Activated T-cell treated with anti-CD3 and anti-CD28 coated beads, Interleukin-2, amount 50 U/mL, for 72 hours (primary cell): Measurements from ENCODE around the gene PRKCA. TPM values are rescaled to one million over a fixed set of nuclear protein-coding genes. Genes with fewer than 3 reads are reported as not detected.
A peak's percentile ranks its signal among the peaks of the same experiment; 100 is the strongest.

Experiments used
- ATAC-seq, 2 donors: fragments of 150-1000 bp; cut with Tn5 transposase; replicated peaks in 1 of 2; 2 replicates each; pipeline ENCODE4 v1.10.0; 2021; ENCODE audit warnings: moderate library complexity in 2 of 2, mild to moderate bottlenecking in 1 of 2
- DNase-seq, 2 donors: peaks; one replicate each; pipeline ENCODE4 v3.0.0; 2021 to 2022; ENCODE audit warnings: mixed read lengths in 1 of 2
- H3K27ac Mint-ChIP-seq: one replicate; pipeline ENCODE4 v1.8.0; 2022; ENCODE audit warnings: mild to moderate bottlenecking, moderate library complexity, mixed read lengths
- H3K27me3 Mint-ChIP-seq: one replicate; pipeline ENCODE4 v1.8.0; 2022; ENCODE audit warnings: low read depth, mixed read lengths
- H3K36me3 Mint-ChIP-seq, 2 donors: one replicate each; pipeline ENCODE4 v1.8.0; 2022; ENCODE audit warnings: mixed read lengths in 2 of 2, mild to moderate bottlenecking in 1 of 2; ENCODE audit not compliant: insufficient read depth in 2 of 2
- H3K4me1 Mint-ChIP-seq: one replicate; pipeline ENCODE4 v1.8.0; 2022; ENCODE audit warnings: low read depth, mixed read lengths
- H3K4me3 Mint-ChIP-seq, 2 donors: one replicate each; pipeline ENCODE4 v1.8.0; 2022; ENCODE audit warnings: mild to moderate bottlenecking in 2 of 2, mixed read lengths in 2 of 2, moderate library complexity in 2 of 2
- H3K9me3 Mint-ChIP-seq, 2 donors: one replicate each; pipeline ENCODE4 v1.8.0; 2022; ENCODE audit warnings: mixed read lengths in 2 of 2
- total RNA-seq, 2 donors: library from RNA; stranded (reverse); gene quantifications; one replicate each; pipeline ENCODE4 v1.2.3, GENCODE V29; 2022

The PRKCA gene
- total RNA-seq, 2 donors from 2014 or later, result 126 to 138 TPM

GRCh38 chr17:66807182-66807581, 504.8 kb downstream of the PRKCA start:
- Mint-ChIP-seq H3K27me3 (no peaks in the 10 kb centered on the region), H3K4me3 (no peak overlapping the region), H3K27ac (no peak overlapping the region), H3K36me3 (peaks cover 0 to 6% of the 10 kb centered on the region in 2 donors), H3K4me1 (peaks cover 9% of the 10 kb centered on the region), H3K9me3 (no peaks in the 10 kb centered on the region)
- DNase-seq, result no peak
- ATAC-seq, result no peak

GRCh38 chr17:66809408-66809807, 507.0 kb downstream of the PRKCA start:
- H3K9me3 Mint-ChIP-seq, result no peaks in the 10 kb centered on the region
- no peak for ATAC-seq
- H3K4me3 Mint-ChIP-seq, result no peak overlapping the region

GRCh38 chr17:66810951-66811682, 508.7 kb downstream of the PRKCA start:
- ATAC-seq (no peak), DNase-seq (no peak)
- no peak overlapping the region for H3K27ac Mint-ChIP-seq
- peaks cover 9% of the 10 kb centered on the region for H3K4me1 Mint-ChIP-seq
- H3K4me3 Mint-ChIP-seq, result no peak overlapping the region
- peaks cover 0 to 3% of the 10 kb centered on the region in 2 donors for H3K36me3 Mint-ChIP-seq
- no peaks in the 10 kb centered on the region for H3K27me3 Mint-ChIP-seq
- H3K9me3 Mint-ChIP-seq, result no peaks in the 10 kb centered on the region

More at GRCh38 chr17:66809408-66809807, 507.0 kb downstream of the PRKCA start:
- Mint-ChIP-seq H3K4me1 (peaks cover 9% of the 10 kb centered on the region), H3K36me3 (peaks cover 0 to 7% of the 10 kb centered on the region in 2 donors), H3K27ac (no peak overlapping the region), H3K27me3 (no peaks in the 10 kb centered on the region)
- DNase-seq, result no peak

- H3K27ac Mint-ChIP-seq, result no peak overlapping the region
- H3K4me1 Mint-ChIP-seq, result peaks cover 9% of the 10 kb centered on the region
- no peak for ATAC-seq
- no peaks in the 10 kb centered on the region for H3K27me3 Mint-ChIP-seq
- no peak overlapping the region for H3K4me3 Mint-ChIP-seq
- H3K36me3 Mint-ChIP-seq, result peaks cover 0 to 1% of the 10 kb centered on the region in 2 donors
- DNase-seq, result no peak
- no peaks in the 10 kb centered on the region for H3K9me3 Mint-ChIP-seq
Observed at GRCh38 chr17:66811683-66812054, 509.3 kb downstream of the PRKCA start.

GRCh38 chr17:66812571-66812970, 510.2 kb downstream of the PRKCA start:
- Mint-ChIP-seq H3K27ac (peak overlapping the region; percentile 14), H3K4me3 (no peak overlapping the region)
- ATAC-seq, result peak in 1 of 2 donors; percentile 12

GRCh38 chr17:66813296-66813695, 510.9 kb downstream of the PRKCA start:
- no peaks in the 10 kb centered on the region for H3K4me1 Mint-ChIP-seq
- DNase-seq (no peak), ATAC-seq (no peak)
- H3K27ac Mint-ChIP-seq, result no peak overlapping the region
- no peak overlapping the region for H3K4me3 Mint-ChIP-seq
- H3K27me3 Mint-ChIP-seq, result no peaks in the 10 kb centered on the region
- H3K9me3 Mint-ChIP-seq, result peaks cover 5 to 8% of the 10 kb centered on the region in 2 donors
- peaks cover 1 to 3% of the 10 kb centered on the region in 2 donors for H3K36me3 Mint-ChIP-seq

More at GRCh38 chr17:66812571-66812970, 510.2 kb downstream of the PRKCA start:
- peaks cover 1% of the 10 kb centered on the region for H3K4me1 Mint-ChIP-seq
- peaks cover under 1 to 1% of the 10 kb centered on the region in 2 donors for H3K36me3 Mint-ChIP-seq
- H3K9me3 Mint-ChIP-seq, result peaks cover 0 to 2% of the 10 kb centered on the region in 2 donors
- H3K27me3 Mint-ChIP-seq, result no peaks in the 10 kb centered on the region
- DNase-seq, result no peak

GRCh38 chr17:66814026-66814425, 511.6 kb downstream of the PRKCA start:
- DNase-seq (no peak), ATAC-seq (peak in 1 of 2 donors; percentile 15)
- Mint-ChIP-seq H3K9me3 (peaks cover 5 to 9% of the 10 kb centered on the region in 2 donors), H3K36me3 (peaks cover 1 to 3% of the 10 kb centered on the region in 2 donors), H3K4me1 (no peaks in the 10 kb centered on the region), H3K4me3 (no peak overlapping the region), H3K27me3 (no peaks in the 10 kb centered on the region), H3K27ac (no peak overlapping the region)

GRCh38 chr17:66814570-66814969, 512.2 kb downstream of the PRKCA start:
- no peaks in the 10 kb centered on the region for H3K27me3 Mint-ChIP-seq
- DNase-seq (no peak), ATAC-seq (peak in 1 of 2 donors; percentile 12)
- H3K36me3 Mint-ChIP-seq, result peaks cover 1 to 3% of the 10 kb centered on the region in 2 donors
- no peaks in the 10 kb centered on the region for H3K4me1 Mint-ChIP-seq
- no peak overlapping the region for H3K27ac Mint-ChIP-seq
- H3K4me3 Mint-ChIP-seq, result no peak overlapping the region
- H3K9me3 Mint-ChIP-seq, result peaks cover 5 to 9% of the 10 kb centered on the region in 2 donors

GRCh38 chr17:66817750-66818149, 515.3 kb downstream of the PRKCA start:
- no peaks in the 10 kb centered on the region for H3K27me3 Mint-ChIP-seq
- H3K36me3 Mint-ChIP-seq, result peaks cover 1 to 3% of the 10 kb centered on the region in 2 donors
- no peaks in the 10 kb centered on the region for H3K4me1 Mint-ChIP-seq
- no peak overlapping the region for H3K4me3 Mint-ChIP-seq
- no peak overlapping the region for H3K27ac Mint-ChIP-seq
- ATAC-seq (no peak), DNase-seq (no peak)
- H3K9me3 Mint-ChIP-seq, result peaks cover 5 to 9% of the 10 kb centered on the region in 2 donors

GRCh38 chr17:66819466-66819865, 517.1 kb downstream of the PRKCA start:
- Mint-ChIP-seq H3K4me1 (no peaks in the 10 kb centered on the region), H3K36me3 (peaks cover 0 to 3% of the 10 kb centered on the region in 2 donors), H3K9me3 (peaks cover 5 to 9% of the 10 kb centered on the region in 2 donors), H3K27me3 (peaks cover under 1% of the 10 kb centered on the region), H3K27ac (no peak overlapping the region), H3K4me3 (no peak overlapping the region)
- ATAC-seq (no peak), DNase-seq (no peak)

GRCh38 chr17:66822009-66822408, 519.6 kb downstream of the PRKCA start:
- Mint-ChIP-seq H3K9me3 (peaks cover 5 to 9% of the 10 kb centered on the region in 2 donors), H3K27ac (no peak overlapping the region), H3K36me3 (peaks cover 0 to 3% of the 10 kb centered on the region in 2 donors), H3K4me1 (no peaks in the 10 kb centered on the region), H3K27me3 (peaks cover 5% of the 10 kb centered on the region), H3K4me3 (no peak overlapping the region)
- DNase-seq, result no peak
- ATAC-seq, result no peak

GRCh38 chr17:66826856-66827255, 524.4 kb downstream of the PRKCA start:
- DNase-seq, result no peak

GRCh38 chr17:66829386-66829864, 527.0 kb downstream of the PRKCA start:
- peaks cover 60% of the 10 kb centered on the region for H3K27me3 Mint-ChIP-seq
- ATAC-seq (no peak), DNase-seq (peak; percentile 14 to 22)

More at GRCh38 chr17:66826856-66827255, 524.4 kb downstream of the PRKCA start:
- Mint-ChIP-seq H3K27me3 (peaks cover 40% of the 10 kb centered on the region), H3K27ac (no peak overlapping the region), H3K9me3 (no peaks in the 10 kb centered on the region), H3K4me1 (peaks cover 11% of the 10 kb centered on the region), H3K36me3 (peaks cover 0 to 2% of the 10 kb centered on the region in 2 donors), H3K4me3 (no peak overlapping the region)
- no peak for ATAC-seq

More at GRCh38 chr17:66829386-66829864, 527.0 kb downstream of the PRKCA start:
- no peak overlapping the region for H3K27ac Mint-ChIP-seq
- no peak overlapping the region for H3K4me3 Mint-ChIP-seq
- no peaks in the 10 kb centered on the region for H3K9me3 Mint-ChIP-seq
- peaks cover 11% of the 10 kb centered on the region for H3K4me1 Mint-ChIP-seq
- peaks cover 0 to 2% of the 10 kb centered on the region in 2 donors for H3K36me3 Mint-ChIP-seq
